GM12878 (cell line): ENCODE data around the gene SLC39A7. TPM values are rescaled to one million over a fixed set of nuclear protein-coding genes. Genes with fewer than 3 reads are reported as not detected.
A peak's percentile ranks its signal among the peaks of the same experiment; 100 is the strongest.

Experiments
- ATAC-seq: fragments of 200-7000 bp; cut with Tn5 transposase; 3 replicates; pipeline ENCODE4 v1.9.1; 2020; ENCODE audit warnings: mild to moderate bottlenecking, moderate library complexity
- BruUV-seq: library from RNA; stranded (reverse); fragments of 400-500 nt; replicated peaks from 2 replicates; lab custom pipeline; 2021; lab: Mats Ljungman, UMichigan
- CTCF ChIA-PET: fragments of 300-600 bp; sonication (Branson Sonifier 250); formaldehyde crosslinking; extraction: SDS; loops from one replicate; lab custom pipeline; 2021; ENCODE audit warnings: inconsistent platforms; lab: Yijun Ruan, JAX
- POLR2A ChIA-PET: fragments of 350-600 bp; formaldehyde crosslinking; extraction: SDS; loops from one replicate; lab custom pipeline; 2021; ENCODE audit warnings: inconsistent platforms; lab: Charles Lee
- RAD21 ChIA-PET: fragments of 300-600 bp; sonication (Branson Sonifier 250); formaldehyde crosslinking; loops from one replicate; lab custom pipeline; 2023; ENCODE audit warnings: antibody characterized with exemption; ENCODE audit not compliant: unreplicated experiment; lab: Charles Lee
- SMC1A ChIA-PET: fragments of 300-600 bp; sonication (Branson Sonifier 250); formaldehyde crosslinking; loops from one replicate; lab custom pipeline; 2023; ENCODE audit not compliant: unreplicated experiment, uncharacterized antibody; lab: Charles Lee
- DNase-seq: peaks from one replicate; pipeline ENCODE4 v3.0.0-alpha.2; 2011; ENCODE audit warnings: low read depth, low spot score
- FAIRE-seq: peaks from 3 replicates; lab custom pipeline; 2011; peaks lifted over from hg19 to GRCh38; lab: Jason Lieb, UNC
- H2AFZ ChIP-seq: 2 replicates; pipeline ENCODE4 v1.6.0; 2011; ENCODE audit warnings: low read depth, low read length, control low read depth; ENCODE audit not compliant: control insufficient read depth
- H3K27ac ChIP-seq: 2 replicates; pipeline ENCODE4 v1.5.1; 2011; ENCODE audit warnings: control low read depth; ENCODE audit not compliant: control insufficient read depth, insufficient read depth
- H3K27me3 ChIP-seq, 2 experiments: replicated peaks in 1 of 2; 2 replicates each; pipeline versions ENCODE4 v1.6.0 to v1.6.1; 2011; ENCODE audit warnings: low read length in 1 of 2; ENCODE audit not compliant: control insufficient read depth in 2 of 2, insufficient read depth in 2 of 2
- H3K36me3 ChIP-seq, 2 experiments: 2 replicates each; pipeline ENCODE4 v1.5.1; 2011; ENCODE audit warnings: low read length in 1 of 2; ENCODE audit not compliant: control insufficient read depth in 2 of 2, insufficient read depth in 2 of 2
- H3K4me1 ChIP-seq: 2 replicates; pipeline ENCODE4 v1.6.1; 2011; ENCODE audit warnings: mild to moderate bottlenecking, low read length, moderate library complexity, mixed read lengths; ENCODE audit not compliant: control insufficient read depth, insufficient read depth
- H3K4me2 ChIP-seq: 2 replicates; pipeline ENCODE4 v1.6.0; 2011; ENCODE audit warnings: control low read depth; ENCODE audit not compliant: control insufficient read depth, insufficient read depth
- H3K4me3 ChIP-seq: fragments of 200-600 bp; sonication (generic); 2 replicates; pipeline ENCODE4 v1.5.1; 2016
- H3K79me2 ChIP-seq: 2 replicates; pipeline ENCODE4 v1.6.0; 2011; ENCODE audit warnings: low read length; ENCODE audit not compliant: control insufficient read depth, insufficient read depth
- H3K9ac ChIP-seq: 2 replicates; pipeline ENCODE4 v1.8.0; 2011; ENCODE audit warnings: low read length, control low read depth, mixed read lengths; ENCODE audit not compliant: control insufficient read depth, insufficient read depth
- H3K9me3 ChIP-seq: replicated peaks from 3 replicates; pipeline ENCODE4 v1.5.1; 2011; ENCODE audit warnings: mild to moderate bottlenecking, low read length; ENCODE audit not compliant: control insufficient read depth, insufficient read depth
- H4K20me1 ChIP-seq: 2 replicates; pipeline ENCODE4 v1.6.0; 2011; ENCODE audit not compliant: control insufficient read depth, insufficient read depth
- RAD51 ChIP-seq: fragments of 450-650 bp; IDR thresholded peaks from 2 replicates; pipeline ENCODE4 v1.6.1; 2016; ENCODE audit warnings: moderate library complexity, mild to moderate bottlenecking, inconsistent platforms
- ZBTB11 ChIP-seq: fragments of 450-650 bp; formaldehyde crosslinking; IDR thresholded peaks from 2 replicates; pipeline ENCODE4 v1.5.0; 2022; ENCODE audit warnings: mild to moderate bottlenecking, missing genetic modification characterization
- WGBS: methylation state at CpG from one replicate; pipeline ENCODE4 v1.1.6; 2016; ENCODE audit warnings: low lambda C conversion rate; ENCODE audit not compliant: insufficient replicate concordance, insufficient coverage; ENCODE audit errors: missing lambda C conversion rate; 5-methylcytosine and 5-hydroxymethylcytosine counted together
- in situ Hi-C: fragments of 300-500 bp; cut with MboI; formaldehyde crosslinking; loops from 9 replicates; pipeline ENCODE4 v1.14.3; 2018; ENCODE audit warnings: mixed read lengths
- intact Hi-C: fragments of 100-400 bp; cut with micrococcal nuclease; formaldehyde crosslinking; loops from one replicate; pipeline ENCODE4 v1.14.2; 2022; ENCODE audit not compliant: unreplicated experiment
- polyA plus RNA-seq, 11 experiments: library from polyadenylated mRNA; depleted of rRNA in 4 of 11; unstranded in 6 of 11; stranded (reverse) in 5 of 11; fragments of >200 nt; fragmentation: Nextera tagmentation in 4 of 11; fragmentation: Illumina TruSeq in 1 of 11; extraction: Ambion mirVana in 4 of 11; extraction: Trizol in 1 of 11; gene quantifications; 1 replicate in 1 of 11; 2 replicates in 10 of 11; pipeline versions ENCODE4 v1.2.1 to v1.2.3, GENCODE V29; 2011 to 2016; ENCODE audit warnings: inconsistent platforms in 2 of 11, missing spikeins in 2 of 11, low read depth in 1 of 11
- total RNA-seq, 4 experiments: library from RNA; depleted of rRNA in 3 of 4; stranded (reverse); fragments of >200 nt in 3 of 4; fragmentation: Illumina TruSeq in 1 of 4; extraction: Trizol in 1 of 4; gene quantifications; 2 replicates each; pipeline versions ENCODE4 v1.2.1 to v1.2.3, GENCODE V29; 2013 to 2021

The SLC39A7 gene
- total and polyA plus RNA-seq, 10 of the 15 experiments (the other 5 are each of a cell fraction or from before 2014, with no cell fraction given) = 7.3 to 63.1 (median 40.6) TPM

- no peak overlapping the region for H2AFZ ChIP-seq
- no peak for FAIRE-seq
- no peaks in the 10 kb centered on the region for H3K36me3 ChIP-seq
- 40% methylated on average over 8 of the region's 14 CpGs for WGBS
- in situ Hi-C loops (no loop called here), intact Hi-C loops (no loop called here)
- H3K79me2 ChIP-seq = no peaks in the 10 kb centered on the region
- no peaks in the 10 kb centered on the region for H3K27me3 ChIP-seq
- no peak overlapping the region for H3K27ac ChIP-seq
- DNase-seq = no peak
- H3K4me1 ChIP-seq = peaks cover 4% of the 10 kb centered on the region
- POLR2A ChIA-PET = no interaction called here
- no peak overlapping the region for H3K4me2 ChIP-seq
- no peak for TF ChIP-seq ZBTB11 (CRISPR knock-in tag)
- peak; percentile 32; the same call in 1 of the 2 replicates for TF ChIP-seq RAD51
- no peak overlapping the region for H3K4me3 ChIP-seq
- no peak overlapping the region for H3K9ac ChIP-seq
- RAD21 ChIA-PET = interaction anchor here (1.6 kb wide), 1 partner anchor 8 kb away, joined by 5 read pairs; no protein-coding TSS in a partner anchor
- no peak for ATAC-seq
- BruUV-seq = no TSS peak
- H3K9me3 ChIP-seq = no peaks in the 10 kb centered on the region
- SMC1A ChIA-PET = interaction anchor here (1.1 to 2.1 kb wide), 2 partner anchors 8 to 15 kb away, joined by 3 to 4 read pairs; no protein-coding TSS in a partner anchor
- no peaks in the 10 kb centered on the region for H4K20me1 ChIP-seq
- CTCF ChIA-PET = interaction anchor here (0.7 to 9.5 kb wide), 5 partner anchors 16 to 150 kb away, joined by 3 to 80 read pairs (median 9); no protein-coding TSS in a partner anchor
These were observed 35.8 kb upstream of the SLC39A7 start for GRCh38 chr6:33164665-33165373.
